GM19238 (cell line): ENCODE measurements around the gene KIFC1.
"Not testable (repeated sequence)": the region's sequence is repeated elsewhere in the genome, so short reads cannot be mapped to it uniquely, and the experiment has no call there.

ENCODE experiments used
- DNase-seq: peaks from one replicate; pipeline ENCODE4 v3.0.0; 2011; ENCODE audit warnings: low spot score; ENCODE audit not compliant: insufficient read length

KIFC1 gene

DNA sequence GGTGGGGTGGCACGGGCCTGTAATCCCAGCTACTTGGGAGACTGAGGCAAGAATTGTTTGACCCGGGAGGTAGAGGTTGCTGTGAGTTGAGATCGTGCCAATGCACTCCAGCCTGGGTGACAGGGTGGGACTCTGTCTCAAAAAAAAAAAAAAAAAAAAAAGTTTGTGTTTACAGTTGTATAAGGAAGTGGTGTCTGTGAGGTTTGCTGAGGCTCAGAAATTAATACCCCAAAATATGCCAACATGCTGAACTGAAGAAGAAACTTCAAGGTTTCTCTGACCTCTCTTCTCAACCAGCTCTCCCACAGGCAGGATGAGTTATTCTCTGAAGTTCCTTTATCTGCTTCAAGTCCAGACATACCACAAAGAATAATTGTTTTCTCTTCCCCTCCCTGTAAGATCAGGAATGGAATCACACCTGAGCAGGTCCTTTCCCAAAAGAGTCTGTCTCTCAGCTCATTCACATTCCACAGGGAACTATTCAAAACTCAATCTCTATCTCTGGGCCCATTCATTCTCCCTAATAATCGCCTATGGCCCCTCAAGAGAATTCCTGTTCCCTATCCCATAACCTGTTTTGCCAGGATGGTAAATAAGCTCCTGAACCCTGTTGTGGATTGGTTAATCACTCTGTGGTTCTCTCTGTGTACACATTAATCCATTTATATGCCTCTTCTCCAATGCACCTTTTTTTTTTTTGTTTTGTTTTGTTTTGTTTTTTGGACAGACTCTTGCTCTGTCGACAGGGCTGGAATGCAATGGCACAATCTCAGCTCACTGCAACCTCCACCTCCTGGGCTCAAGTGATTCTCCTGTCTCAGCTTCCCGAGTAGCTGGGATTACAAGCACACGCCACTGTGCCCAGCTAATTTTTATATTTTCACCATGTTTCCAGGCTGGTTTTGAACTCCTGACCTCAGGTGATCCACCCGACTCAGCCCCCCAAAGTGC lies 17.4 kb upstream of the KIFC1 start:
- no peak for DNase-seq

GRCh38 chr6:33375143-33375671 lies 16.4 kb upstream of the KIFC1 start:
- DNase-seq: no peak

- no peak for DNase-seq
These were observed 14.5 kb upstream of the KIFC1 start for GRCh38 chr6:33377171-33377570.

GRCh38 chr6:33379184-33379583 lies 12.4 kb upstream of the KIFC1 start:
- DNase-seq: not testable (repeated sequence)

DNA sequence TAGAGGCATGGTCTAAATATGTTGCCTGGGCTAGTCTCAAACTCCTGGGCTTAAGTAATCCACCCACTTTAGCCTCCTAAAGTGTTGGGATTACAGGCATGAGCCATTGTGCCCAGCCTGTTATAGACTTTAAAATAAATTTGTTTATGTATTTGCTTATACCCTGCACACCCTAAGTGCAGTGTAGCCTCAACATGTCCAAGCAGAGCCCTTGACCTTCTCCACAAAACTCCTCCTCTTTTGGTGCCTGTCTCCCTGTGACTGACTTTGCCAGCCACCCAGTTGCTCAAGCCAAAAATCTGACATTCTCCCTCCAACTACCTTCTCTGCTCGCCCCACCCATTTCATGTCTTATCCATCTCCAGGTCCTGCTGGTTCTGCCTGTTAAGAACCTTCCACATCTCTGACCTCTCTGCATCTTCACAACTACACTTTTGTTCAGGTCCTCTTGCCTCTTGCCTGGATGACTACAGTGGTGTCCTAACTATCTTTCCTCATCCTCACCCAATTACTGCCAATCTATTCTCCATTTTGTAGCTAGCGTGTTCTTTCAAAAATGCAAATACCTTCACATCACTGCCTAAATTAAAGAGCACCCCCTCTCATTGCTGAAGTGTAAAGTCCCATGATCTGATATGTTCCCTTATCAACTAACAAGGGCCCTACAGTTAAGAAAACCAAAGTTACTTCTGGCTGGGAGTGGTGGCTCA lies 11.2 kb upstream of the KIFC1 start:
- DNase-seq: no peak

- no peak for DNase-seq
These were observed 8.0 kb upstream of the KIFC1 start for GRCh38 chr6:33383427-33384185.

GRCh38 chr6:33384581-33385020 lies 7.0 kb upstream of the KIFC1 start:
- DNase-seq: no peak

GRCh38 chr6:33390173-33390572 lies 1.4 kb upstream of the KIFC1 start:
- no peak for DNase-seq

- no peak for DNase-seq
These were observed 801 bp upstream of the KIFC1 start for GRCh38 chr6:33390767-33391277.

GRCh38 chr6:33391922-33392594 lies 435 bp downstream of the KIFC1 start:
- peak; percentile 15 for DNase-seq

DNA sequence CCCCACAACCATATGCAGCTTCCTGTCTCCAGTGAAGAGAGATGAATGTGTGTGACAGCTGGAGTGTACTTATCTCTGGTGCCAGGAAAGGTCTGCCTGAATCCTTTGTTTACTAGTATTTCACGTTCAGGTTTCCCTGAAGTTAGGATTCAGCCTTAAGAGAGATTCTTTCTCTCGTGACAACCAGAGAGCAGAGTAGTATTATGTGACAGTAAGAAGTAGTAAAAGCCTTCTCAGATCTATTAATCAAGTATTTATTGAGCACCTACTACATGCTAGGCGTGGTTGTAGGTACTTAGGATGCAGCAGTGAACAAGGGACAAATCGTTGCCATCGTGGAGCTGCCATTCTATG lies 949 bp downstream of the KIFC1 start:
- DNase-seq: no peak

DNA sequence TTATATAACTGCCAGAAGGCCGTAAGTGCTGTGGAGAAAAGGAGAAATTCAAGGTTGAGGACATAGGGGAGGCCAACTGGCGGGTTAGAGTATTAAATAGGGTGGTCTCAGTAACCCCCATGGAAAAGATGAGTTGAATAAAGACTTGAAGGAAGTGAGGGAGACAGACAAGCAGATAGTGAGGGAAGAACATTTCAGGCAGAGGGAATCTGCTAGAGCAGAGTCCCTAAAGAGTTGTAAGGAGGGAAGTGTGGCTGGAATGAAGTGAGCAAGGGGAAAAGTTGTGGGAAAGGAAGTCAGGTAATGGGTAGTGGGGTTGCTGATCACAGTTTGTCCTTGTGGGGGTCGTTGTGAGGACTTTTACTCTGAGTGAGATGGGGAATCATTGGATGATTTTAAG lies 1.4 kb downstream of the KIFC1 start:
- no peak for DNase-seq

DNA sequence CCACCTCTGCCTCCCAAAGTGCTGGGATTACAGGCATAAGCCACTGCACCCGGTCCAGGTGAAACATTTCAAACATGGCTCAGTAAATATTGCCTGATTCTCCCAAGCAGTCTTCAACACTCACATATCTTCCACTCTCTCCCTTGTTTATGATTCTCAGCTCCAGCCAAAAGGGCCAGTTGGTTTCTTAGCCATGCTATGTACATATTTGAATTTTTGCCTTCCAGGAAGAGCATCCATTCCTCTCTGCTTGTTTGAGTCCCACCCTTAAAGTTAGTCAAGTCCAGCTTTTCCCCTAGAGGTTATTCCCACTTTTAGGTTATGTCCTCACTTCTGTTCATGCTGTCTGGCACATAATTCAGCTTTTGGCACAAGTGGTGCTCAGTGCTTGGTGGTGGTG lies 5.9 kb downstream of the KIFC1 start:
- no peak for DNase-seq

DNA sequence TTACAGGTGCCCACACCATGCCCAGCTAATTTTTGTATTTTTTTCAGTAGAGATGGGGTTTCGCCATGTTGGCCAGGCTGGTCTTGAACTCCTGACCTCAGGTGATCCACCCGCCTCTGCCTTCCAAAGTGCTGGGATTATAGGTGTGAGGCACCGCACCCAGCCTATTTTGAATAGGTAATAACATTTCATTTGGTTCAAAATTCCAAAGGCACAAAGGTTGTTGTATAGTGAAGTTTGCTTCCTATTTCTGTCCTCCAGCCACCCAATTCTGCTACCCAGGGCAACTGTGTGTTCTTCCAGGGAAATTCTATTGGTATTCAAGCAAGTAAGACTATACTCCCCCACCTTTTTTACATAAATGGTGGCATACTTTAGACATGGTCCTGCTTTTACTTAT lies 7.0 kb downstream of the KIFC1 start:
- not testable (repeated sequence) for DNase-seq

DNA sequence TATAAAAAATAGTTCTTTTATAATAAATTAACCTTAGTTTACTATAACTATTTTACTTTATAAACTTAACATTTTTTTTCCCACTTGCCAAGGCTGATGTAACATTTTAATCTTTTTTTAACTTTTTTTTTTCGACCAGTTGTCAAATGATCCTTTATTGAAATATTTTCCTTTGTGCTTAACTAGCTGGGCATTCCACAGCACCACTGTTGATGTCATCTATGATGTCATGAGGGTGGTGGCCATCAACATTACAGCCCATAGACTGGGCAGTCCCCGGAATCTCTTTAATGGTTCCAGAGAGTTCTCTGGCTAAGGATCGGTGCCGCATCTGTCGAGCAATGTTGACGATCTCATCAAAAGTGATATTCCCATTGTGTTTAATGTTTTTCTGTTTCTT lies 8.3 kb downstream of the KIFC1 start:
- DNase-seq: not testable (repeated sequence)

DNA sequence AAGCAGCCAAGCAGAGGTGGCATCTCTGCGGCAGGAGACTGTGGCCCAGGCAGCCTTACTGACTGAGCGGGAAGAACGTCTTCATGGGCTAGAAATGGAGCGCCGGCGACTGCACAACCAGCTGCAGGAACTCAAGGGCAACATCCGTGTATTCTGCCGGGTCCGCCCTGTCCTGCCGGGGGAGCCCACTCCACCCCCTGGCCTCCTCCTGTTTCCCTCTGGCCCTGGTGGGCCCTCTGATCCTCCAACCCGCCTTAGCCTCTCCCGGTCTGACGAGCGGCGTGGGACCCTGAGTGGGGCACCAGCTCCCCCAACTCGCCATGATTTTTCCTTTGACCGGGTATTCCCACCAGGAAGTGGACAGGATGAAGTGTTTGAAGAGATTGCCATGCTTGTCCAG lies 13.3 kb downstream of the KIFC1 start:
- DNase-seq: no peak

GRCh38 chr6:33405386-33405940 lies 13.8 kb downstream of the KIFC1 start:
- DNase-seq: no peak

- DNase-seq: no peak
These were observed 14.5 kb downstream of the KIFC1 start for GRCh38 chr6:33406126-33406525.

GRCh38 chr6:33407132-33407718 lies 15.6 kb downstream of the KIFC1 start:
- no peak for DNase-seq

DNA sequence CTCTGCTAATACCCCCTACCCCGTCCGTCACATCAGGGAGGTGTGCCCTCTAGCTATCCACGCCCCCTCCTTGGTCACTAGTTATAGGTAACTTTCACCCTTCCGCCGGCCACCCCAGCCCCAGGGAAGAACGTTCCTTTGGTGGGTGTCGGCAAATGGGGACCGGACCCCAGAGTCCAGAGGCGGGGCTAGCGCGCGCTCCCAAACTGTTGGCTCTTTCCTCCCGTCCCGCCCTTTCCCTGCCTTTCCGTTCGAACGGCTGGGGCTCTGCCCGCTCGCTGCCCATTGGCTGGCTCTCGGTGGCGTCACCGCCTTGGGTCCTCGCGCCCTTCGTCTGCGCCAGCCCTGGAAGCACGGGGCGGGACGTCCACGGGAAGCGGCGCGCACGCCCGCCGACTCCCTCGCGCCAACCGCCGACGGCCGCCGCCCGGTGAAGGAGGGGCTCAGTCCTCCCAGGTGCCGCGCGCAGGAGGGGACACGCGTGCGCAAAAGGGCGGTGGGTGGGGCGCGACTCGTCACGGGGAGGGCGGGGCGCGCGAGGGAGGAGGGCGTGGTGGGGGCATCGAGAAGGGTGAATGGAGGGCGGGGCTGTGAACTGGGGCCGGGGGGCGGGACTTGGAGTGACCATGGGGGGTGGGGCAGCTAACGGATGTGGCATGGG lies 18.6 kb downstream of the KIFC1 start:
- peak; percentile 97 for DNase-seq
